SU-DHL-6 (cell line): Measurements from ENCODE around the gene FKRP.

Experiments
- CTCF ChIP-seq: fragments of 200-600 bp; sonication (generic); IDR thresholded peaks from one replicate; pipeline ENCODE4 v1.5.1; 2017; ENCODE audit warnings: antibody characterized with exemption, mild to moderate bottlenecking, low read length, moderate library complexity; ENCODE audit not compliant: insufficient read depth, poor library complexity, severe bottlenecking
- EZH2phosphoT487 ChIP-seq: fragments of 200-600 bp; sonication (generic), shearing (Covaris generic); conservative IDR thresholded peaks from 2 replicates; pipeline ENCODE4 v1.6.1; 2018; ENCODE audit warnings: mild to moderate bottlenecking, antibody characterized with exemption, low read length, moderate library complexity, mixed read lengths

GRCh38 chr19:46723023-46723461 is 22.8 kb upstream of the FKRP start:
- no peak for TF ChIP-seq CTCF
- TF ChIP-seq EZH2phosphoT487: no peak
